Stimulated activated CD4-positive, alpha-beta T cell treated with anti-CD3 and anti-CD28 coated beads, Interleukin-4, amount 100 ng/mL, for 4 hours (primary cell): ENCODE results near the gene ABAT.

Experiments used
- DNase-seq, 2 experiments: peaks; one replicate each; pipeline ENCODE4 v3.0.0-alpha.2; 2020

The ABAT gene

DNA sequence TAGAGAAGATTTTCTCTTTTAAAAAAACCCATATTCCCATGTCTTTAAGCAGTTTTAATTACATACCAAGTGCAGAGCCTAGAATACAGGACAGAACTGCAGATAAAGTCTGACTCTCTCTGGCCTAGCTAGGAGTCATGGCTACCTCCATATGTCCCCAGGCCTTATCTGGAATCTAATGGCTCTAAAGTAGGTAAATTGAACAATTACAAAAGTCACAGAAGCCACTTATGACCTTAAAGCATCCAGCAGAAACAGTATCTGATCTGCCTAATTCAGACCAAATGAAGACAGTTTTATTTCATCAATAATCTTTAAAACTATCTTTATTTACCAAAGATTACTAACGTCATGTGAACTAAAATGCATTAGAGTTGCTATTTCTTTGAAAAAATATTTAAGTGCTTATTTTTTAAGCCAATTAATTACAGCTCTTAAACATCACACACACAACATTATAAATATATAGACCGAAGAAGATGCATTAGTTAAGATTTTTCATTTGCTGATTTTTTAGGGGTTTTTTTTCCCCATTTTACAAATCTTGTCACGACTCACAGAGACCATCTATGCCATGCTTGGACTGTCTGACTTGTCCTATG lies 152.0 kb downstream of the ABAT start:
- DNase-seq: no peak

DNA sequence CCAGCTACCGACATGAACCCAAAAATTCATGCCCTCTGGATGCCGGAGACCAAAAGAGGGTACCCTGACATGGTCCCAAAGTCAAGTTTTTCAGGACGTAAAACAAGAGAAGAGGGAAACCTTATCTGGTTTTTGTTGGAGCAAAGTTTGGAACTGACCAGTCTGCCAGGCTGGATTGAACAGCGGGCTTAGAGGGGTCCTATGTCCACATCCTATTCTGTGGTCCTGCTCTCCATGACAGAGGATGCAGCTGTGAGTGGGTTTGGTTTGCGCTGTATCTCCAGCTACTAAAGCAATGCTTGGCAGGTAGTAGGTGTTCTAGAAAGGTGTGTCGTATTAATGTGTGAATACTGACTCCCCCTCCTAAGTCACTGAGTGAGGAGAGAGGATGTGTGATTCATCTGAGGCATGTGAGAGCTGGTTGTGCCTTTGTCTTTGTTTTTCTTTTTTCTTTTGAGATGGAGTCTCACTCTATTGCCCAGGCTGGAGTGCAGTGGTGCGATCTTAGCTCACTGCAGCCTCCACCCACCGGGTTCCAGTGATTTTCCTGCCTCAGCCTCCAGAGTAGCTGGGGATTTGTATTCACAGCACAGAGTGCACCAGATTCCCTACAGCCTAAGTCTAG lies 154.2 kb downstream of the ABAT start:
- DNase-seq: no peak

DNA sequence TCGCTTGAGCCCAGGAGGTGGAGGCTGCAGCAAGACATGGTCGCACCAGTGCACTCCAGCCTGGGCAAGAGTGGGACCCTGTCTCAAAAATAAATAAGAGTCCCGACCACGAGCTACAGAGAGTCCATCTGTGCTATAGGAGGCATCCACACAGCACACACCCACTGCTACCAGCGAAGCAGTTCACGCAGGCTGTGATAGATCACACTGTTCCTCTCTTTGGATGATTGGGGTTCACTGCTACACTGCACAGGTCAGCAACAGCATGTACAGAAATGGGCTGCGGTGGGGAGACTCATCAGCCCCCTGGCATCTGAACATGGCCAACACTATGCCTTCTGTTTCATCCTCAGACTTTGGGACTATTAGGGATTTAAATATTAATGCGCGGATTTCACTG lies 157.0 kb downstream of the ABAT start:
- DNase-seq: no peak

DNA sequence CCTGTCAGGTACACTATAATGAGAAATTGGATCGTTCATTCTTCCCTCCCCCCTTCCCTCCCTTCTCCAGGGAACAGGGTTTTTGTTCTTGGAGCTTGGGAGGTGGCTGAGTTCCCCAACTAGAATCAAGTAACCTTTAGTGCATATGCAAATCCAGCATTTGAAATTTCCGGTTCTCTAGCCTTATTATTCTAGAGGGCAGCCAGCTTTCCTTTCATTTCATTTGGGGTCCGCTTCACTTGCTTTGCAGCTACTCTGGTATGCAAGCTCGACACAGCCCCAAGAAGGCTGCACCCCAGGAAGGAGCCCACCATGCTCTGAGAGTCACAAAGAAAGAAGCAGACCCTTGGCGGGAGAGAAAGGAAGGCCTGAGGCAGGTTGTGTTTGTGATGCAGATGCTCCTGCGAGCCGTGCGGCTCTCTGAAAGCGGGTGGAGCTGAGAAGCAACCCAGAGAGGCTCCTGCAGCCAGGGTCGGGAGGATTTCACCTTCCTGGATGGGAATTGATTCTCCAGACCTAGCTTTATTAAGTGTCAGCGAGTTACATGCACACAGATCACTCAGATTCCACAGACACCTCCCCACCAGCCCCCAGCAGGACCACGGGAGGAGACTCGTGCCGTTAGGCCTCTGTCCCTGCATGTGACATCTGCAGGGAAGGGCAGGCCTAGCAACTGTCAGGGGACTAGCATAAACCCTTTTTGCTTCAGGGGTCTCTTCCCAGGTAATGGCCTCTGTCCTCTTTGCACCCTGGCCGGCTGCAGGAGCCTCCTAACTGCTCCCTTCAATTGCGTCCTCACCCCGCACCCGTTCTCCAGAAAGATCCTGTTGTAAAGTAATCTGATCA lies 157.7 kb downstream of the ABAT start:
- no peak for DNase-seq

DNA sequence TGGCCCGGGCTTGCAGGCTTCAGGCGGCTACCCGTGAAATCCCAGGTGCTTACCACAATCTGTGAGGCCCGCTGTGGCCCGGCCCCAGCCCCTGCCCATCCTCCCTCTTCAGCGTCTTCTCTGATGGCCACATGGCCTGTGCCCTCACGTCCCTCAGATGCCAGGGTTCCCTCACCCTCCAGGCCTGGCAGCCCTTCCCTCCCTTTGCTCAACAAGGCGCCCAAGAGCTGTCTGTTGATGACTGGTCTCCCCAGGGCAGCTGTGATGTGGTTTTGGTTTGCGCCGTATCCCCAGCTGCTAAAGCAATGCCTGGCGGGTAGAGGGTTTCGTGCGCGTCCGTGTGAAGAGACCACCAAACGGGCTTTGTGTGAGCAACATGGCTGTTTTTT lies 158.3 kb downstream of the ABAT start:
- no peak for DNase-seq
